Kidney (tissue), 22 donors: ENCODE data around the gene MEF2C. TPM values are rescaled to one million over a fixed set of nuclear protein-coding genes. Genes with fewer than 3 reads are reported as not detected.

ENCODE experiments used
- DNase-seq, 5 donors: peaks; one replicate each; pipeline ENCODE4 v3.0.0-alpha.2; 2013 to 2020
- FAIRE-seq: peaks from 2 replicates; lab custom pipeline; 2012; peaks lifted over from hg19 to GRCh38; lab: Jason Lieb, UNC
- H3K27ac ChIP-seq, 2 donors: one replicate each; pipeline ENCODE4 v1.7.0; 2013; ENCODE audit warnings: low read depth in 2 of 2, low read length in 2 of 2, inconsistent platforms in 1 of 2
- H3K27me3 ChIP-seq: one replicate; pipeline ENCODE4 v1.7.1; 2013; ENCODE audit warnings: low read length, inconsistent platforms; ENCODE audit not compliant: control insufficient read depth, insufficient read depth
- H3K36me3 ChIP-seq, 3 donors: one replicate each; pipeline versions ENCODE4 v1.7.0 to v1.7.1; 2013; ENCODE audit warnings: low read length in 3 of 3, control low read depth in 1 of 3, inconsistent platforms in 1 of 3; ENCODE audit not compliant: insufficient read depth in 3 of 3, control insufficient read depth in 2 of 3
- H3K4me1 ChIP-seq, 3 donors: one replicate each; pipeline versions ENCODE4 v1.7.0 to v1.7.1; 2013; ENCODE audit warnings: low read length in 3 of 3, inconsistent platforms in 1 of 3, low read depth in 1 of 3; ENCODE audit not compliant: control insufficient read depth in 2 of 3, insufficient read depth in 2 of 3
- H3K4me3 ChIP-seq, 3 donors: one replicate each; pipeline versions ENCODE4 v1.7.0 to v1.8.1; 2013; ENCODE audit warnings: low read length in 3 of 3, control low read depth in 1 of 3, inconsistent platforms in 1 of 3
- H3K9ac ChIP-seq, 3 donors: one replicate each; pipeline versions ENCODE4 v1.7.0 to v1.7.1; 2013; ENCODE audit warnings: low read length in 3 of 3, control low read depth in 1 of 3, inconsistent platforms in 1 of 3
- H3K9me3 ChIP-seq, 3 donors: one replicate each; pipeline versions ENCODE4 v1.7.0 to v1.7.1; 2013; ENCODE audit warnings: low read length in 3 of 3, control low read depth in 1 of 3, inconsistent platforms in 1 of 3; ENCODE audit not compliant: control insufficient read depth in 2 of 3, insufficient read depth in 1 of 3
- CTCF ChIP-seq: IDR thresholded peaks from 3 replicates; pipeline ENCODE4 v1.5.1; 2012; ENCODE audit warnings: mild to moderate bottlenecking, moderate library complexity, borderline replicate concordance; ENCODE audit not compliant: insufficient read depth; ENCODE audit errors: extremely low read depth
- intact Hi-C: fragments of 100-400 bp; cut with DNase I; formaldehyde crosslinking; loops from one replicate; pipeline ENCODE4 v1.11.1; 2022
- long read RNA-seq, 10 donors: library from polyadenylated mRNA in 1 of 10; unstranded in 1 of 10; transcript quantifications; one replicate each; pipeline ENCODE4 v2.0.0 and lab custom pipeline, GENCODE V29; 2021 to 2026
- polyA plus RNA-seq: library from polyadenylated mRNA; stranded (reverse); fragments of 350-450 nt; fragmentation: Illumina TruSeq; extraction: RNeasy Lipid Tissue Mini Kit (QIAGEN cat#74804); gene quantifications from one replicate; pipeline ENCODE4 v1.2.3, GENCODE V29; 2014; ENCODE audit warnings: low read depth, low replicate concordance; ENCODE audit not compliant: insufficient read depth
- total RNA-seq: library from RNA; stranded (reverse); fragmentation: NEBNext Ultra II Directional; extraction: Animal tissue kit (Norgen Biotek cat#: 25700); gene quantifications from one replicate; pipeline ENCODE4 v1.2.1, GENCODE V29; 2021
- donor health status: control.
- donor health status: control.
- donor health status: control.
- donor health status: control.
- donor health status: control.
- donor health status: DM: yes; HTN: yes; CAD: no.
- donor health status: Normal renal cell carcinoma (clear cell type).

The MEF2C gene
- total RNA-seq (75.4 TPM), polyA plus RNA-seq (5.3 TPM)
- long read RNA-seq, donor 1, partial matches to known transcripts = 9 of 9 reads
- long read RNA-seq, donor 1, other reads (novel, unspliced or antisense) = 0 of 9 reads
- long read RNA-seq, donor 2, partial matches to known transcripts = 0 of 5 reads
- long read RNA-seq, donor 2, other reads (novel, unspliced or antisense) = 0 of 5 reads
- long read RNA-seq, donor 3, partial matches to known transcripts = 0 of 3 reads
- long read RNA-seq, donor 3, other reads (novel, unspliced or antisense) = 0 of 3 reads
- long read RNA-seq, donor 4, partial matches to known transcripts = 0 of 2 reads
- long read RNA-seq, donor 4, other reads (novel, unspliced or antisense) = 0 of 2 reads
- long read RNA-seq, donor 5 = 0 reads
- long read RNA-seq, donor 6, transcript MEF2C-217 (10 exons, 3,446 nt) = major isoform, 5 of 7 reads
- long read RNA-seq, donor 6, partial matches to known transcripts = 0 of 7 reads
- long read RNA-seq, donor 6, other reads (novel, unspliced or antisense) = 0 of 7 reads
- long read RNA-seq, donor 7, partial matches to known transcripts = 5 of 21 reads
- long read RNA-seq, donor 7, other reads (novel, unspliced or antisense) = 13 of 21 reads
- long read RNA-seq, donor 8, partial matches to known transcripts = 0 of 4 reads
- long read RNA-seq, donor 8, other reads (novel, unspliced or antisense) = 0 of 4 reads
- long read RNA-seq, donor 9 = 0 reads
- long read RNA-seq, donor 10, partial matches to known transcripts = 0 of 2 reads
- long read RNA-seq, donor 10, other reads (novel, unspliced or antisense) = 0 of 2 reads

GRCh38 chr5:88883059-88883835, at the start of gene MEF2C:
MEF2C (minus strand) TSS chr5:88883184; CDS start chr5:88823788, 59,396 bp downstream.
- no peaks in the 10 kb centered on the region for H3K36me3 ChIP-seq
- H3K4me1 ChIP-seq = peaks cover 0 to 4% (median 2%) of the 10 kb centered on the region in 3 donors
- DNase-seq (peak; percentile 76 to 93 (median 86)), FAIRE-seq (no peak)
- H3K9ac ChIP-seq = peak within 1 kb of the TSS; percentile 82 to 92 (median 90)
- peak within 1 kb of the TSS; percentile 70 to 96 (median 91) for H3K4me3 ChIP-seq
- H3K27ac ChIP-seq = peak within 1 kb of the TSS; percentile 77 to 96
- intact Hi-C loops = no loop called here
- TF ChIP-seq CTCF = no peak
- no peaks in the 10 kb centered on the region for H3K27me3 ChIP-seq
- H3K9me3 ChIP-seq = no peaks in the 10 kb centered on the region

GRCh38 chr5:88932541-88932940, 49.6 kb upstream of the MEF2C start:
- DNase-seq (no peak), FAIRE-seq (no peak)
- H3K27ac ChIP-seq = no peak overlapping the region
- H3K9me3 ChIP-seq = no peaks in the 10 kb centered on the region
- no peaks in the 10 kb centered on the region for H3K27me3 ChIP-seq
- intact Hi-C loops = no loop called here
- no peak overlapping the region for H3K4me3 ChIP-seq
- H3K36me3 ChIP-seq = no peaks in the 10 kb centered on the region
- H3K4me1 ChIP-seq = no peaks in the 10 kb centered on the region
- H3K9ac ChIP-seq = no peak overlapping the region
- no peak for TF ChIP-seq CTCF

- DNase-seq (no peak), FAIRE-seq (no peak)
- no peak overlapping the region for H3K27ac ChIP-seq
- no peaks in the 10 kb centered on the region for H3K9me3 ChIP-seq
- H3K4me3 ChIP-seq = no peak overlapping the region
- H3K4me1 ChIP-seq = no peaks in the 10 kb centered on the region
- H3K36me3 ChIP-seq = no peaks in the 10 kb centered on the region
- intact Hi-C loops = no loop called here
- H3K27me3 ChIP-seq = no peaks in the 10 kb centered on the region
- no peak for TF ChIP-seq CTCF
- H3K9ac ChIP-seq = no peak overlapping the region
Observed at GRCh38 chr5:88930335-88930734, 47.4 kb upstream of the MEF2C start.
